ENCODE data around the gene PLEKHD1. TPM values are rescaled to one million over a fixed set of nuclear protein-coding genes. Genes with fewer than 3 reads are reported as not detected.

Gene PLEKHD1
- total RNA-seq, 1 donor: 0.09 TPM

DNA sequence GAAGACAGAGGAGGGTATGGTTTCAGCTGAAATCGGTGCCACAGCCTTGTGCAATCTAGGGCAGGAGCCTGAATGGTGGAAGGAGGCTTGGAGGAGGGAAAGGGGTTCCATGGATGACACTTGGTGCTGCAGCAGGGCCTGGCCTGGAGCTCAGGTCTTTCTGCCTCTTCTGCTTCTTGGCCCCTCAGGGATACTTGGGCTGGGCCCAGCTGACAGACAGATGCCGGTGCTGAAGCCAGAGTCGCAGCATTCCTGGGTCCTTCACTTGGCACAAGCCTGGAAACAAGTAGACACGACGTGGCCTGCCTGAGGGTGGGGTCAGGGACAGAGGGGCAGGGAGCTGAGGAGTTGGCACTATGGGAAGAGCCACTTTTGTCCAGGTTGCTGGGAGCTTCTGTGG, 4.4 kb upstream of the PLEKHD1 start:
- no peak overlapping the region for H3K4me3 ChIP-seq (ENCODE audit: low read depth, low read length)
- TF ChIP-seq, protein P1, sequence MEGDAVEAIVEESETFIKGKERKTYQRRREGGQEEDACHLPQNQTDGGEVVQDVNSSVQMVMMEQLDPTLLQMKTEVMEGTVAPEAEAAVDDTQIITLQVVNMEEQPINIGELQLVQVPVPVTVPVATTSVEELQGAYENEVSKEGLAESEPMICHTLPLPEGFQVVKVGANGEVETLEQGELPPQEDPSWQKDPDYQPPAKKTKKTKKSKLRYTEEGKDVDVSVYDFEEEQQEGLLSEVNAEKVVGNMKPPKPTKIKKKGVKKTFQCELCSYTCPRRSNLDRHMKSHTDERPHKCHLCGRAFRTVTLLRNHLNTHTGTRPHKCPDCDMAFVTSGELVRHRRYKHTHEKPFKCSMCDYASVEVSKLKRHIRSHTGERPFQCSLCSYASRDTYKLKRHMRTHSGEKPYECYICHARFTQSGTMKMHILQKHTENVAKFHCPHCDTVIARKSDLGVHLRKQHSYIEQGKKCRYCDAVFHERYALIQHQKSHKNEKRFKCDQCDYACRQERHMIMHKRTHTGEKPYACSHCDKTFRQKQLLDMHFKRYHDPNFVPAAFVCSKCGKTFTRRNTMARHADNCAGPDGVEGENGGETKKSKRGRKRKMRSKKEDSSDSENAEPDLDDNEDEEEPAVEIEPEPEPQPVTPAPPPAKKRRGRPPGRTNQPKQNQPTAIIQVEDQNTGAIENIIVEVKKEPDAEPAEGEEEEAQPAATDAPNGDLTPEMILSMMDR (IDR thresholded peaks at IDR 0.05; ENCODE audit: insufficient read depth, low read length): no peak
- DNase-seq (ENCODE audit: low read depth): no peak

DNA sequence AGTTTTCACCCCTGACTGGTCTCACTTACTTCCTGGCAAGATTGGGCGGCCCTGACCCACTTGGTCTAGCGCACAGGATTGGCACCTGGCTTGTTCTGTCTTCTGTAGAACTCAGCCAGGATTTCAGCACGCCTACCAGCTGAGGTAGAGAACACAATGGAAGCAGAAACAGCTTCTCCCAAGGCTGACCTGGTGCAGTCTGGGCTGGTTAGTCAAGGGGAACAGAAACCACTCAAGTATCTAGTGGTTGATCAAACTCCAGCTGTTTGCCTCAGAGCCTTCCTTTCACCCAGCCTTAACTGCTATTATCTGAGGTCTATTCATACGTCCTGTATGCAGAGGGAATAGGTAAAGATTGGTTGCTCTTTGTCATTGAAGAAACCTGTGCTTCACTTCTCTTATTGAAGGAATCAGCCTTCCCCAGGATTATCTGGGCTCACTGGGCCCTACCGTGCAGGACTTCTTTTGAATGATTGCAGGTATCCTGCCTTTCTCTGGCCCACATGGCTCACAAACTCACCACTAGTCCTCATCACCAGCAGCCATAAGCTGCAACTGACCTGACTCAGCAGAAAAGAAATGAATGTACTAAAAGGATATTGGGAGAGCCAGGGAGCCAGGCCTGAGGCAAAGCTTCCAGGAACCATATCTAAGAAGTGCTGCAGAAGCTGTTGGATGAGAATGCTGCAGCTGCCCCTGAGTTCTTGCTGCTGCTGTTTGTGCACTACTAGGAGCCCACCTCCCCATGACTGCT, 2.5 kb upstream of the PLEKHD1 start:
- no peak for DNase-seq (ENCODE audit: low read depth)
- H3K4me3 ChIP-seq (ENCODE audit: low read depth, low read length): no peak overlapping the region
- TF ChIP-seq, protein P1 (IDR thresholded peaks at IDR 0.05; ENCODE audit: insufficient read depth, low read length): no peak

GRCh38 chr14:69483765-69484443, 624 bp upstream of the PLEKHD1 start:
- TF ChIP-seq, protein P1 (IDR thresholded peaks at IDR 0.05; ENCODE audit: insufficient read depth, low read length): no peak
- peak overlapping the region; percentile 25 for H3K4me3 ChIP-seq (ENCODE audit: low read depth, low read length)
- peak; percentile 21 for DNase-seq (ENCODE audit: low read depth)

DNA sequence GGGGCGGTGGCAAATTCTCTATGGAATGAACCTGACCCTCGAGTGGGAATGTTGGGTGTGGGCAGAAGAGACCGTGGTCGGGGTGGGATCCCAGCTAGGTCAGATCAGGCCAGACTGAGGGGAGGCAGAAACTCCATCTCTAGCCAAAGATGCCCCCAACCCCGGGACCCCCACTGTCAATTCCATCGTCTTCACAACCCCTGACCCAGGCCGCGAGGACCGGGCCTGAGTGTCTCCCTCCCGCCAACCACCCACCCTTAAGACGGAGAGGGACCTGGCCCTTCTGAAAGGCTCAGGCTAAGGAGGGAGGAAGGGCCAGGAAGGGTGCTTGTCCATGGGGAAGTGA, 760 bp downstream of the PLEKHD1 start:
- TF ChIP-seq, protein P1 (IDR thresholded peaks at IDR 0.05; ENCODE audit: insufficient read depth, low read length): no peak
- H3K4me3 ChIP-seq (ENCODE audit: low read depth, low read length): no peak overlapping the region
- DNase-seq (ENCODE audit: low read depth): no peak

GRCh38 chr14:69485701-69486100, 1.2 kb downstream of the PLEKHD1 start:
- H3K4me3 ChIP-seq (ENCODE audit: low read depth, low read length): no peak overlapping the region
- TF ChIP-seq, protein P1 (IDR thresholded peaks at IDR 0.05; ENCODE audit: insufficient read depth, low read length): no peak
- no peak for DNase-seq (ENCODE audit: low read depth)

- H3K4me3 ChIP-seq (ENCODE audit: low read depth, low read length): no peak overlapping the region
- TF ChIP-seq, protein P1 (IDR thresholded peaks at IDR 0.05; ENCODE audit: insufficient read depth, low read length): no peak
- no peak for DNase-seq (ENCODE audit: low read depth)
These were observed 2.7 kb downstream of the PLEKHD1 start for GRCh38 chr14:69487226-69487625.

Data from fibroblast of the aortic adventitia (primary cell).